Measurements from ENCODE around the gene SLC22A15.

GRCh38 chr1:116078699-116079223 lies 102.4 kb downstream of the SLC22A15 start:
- no peak for TF ChIP-seq CTCF (IDR thresholded peaks at IDR 0.05)
- no peak for TF ChIP-seq POLR2A (IDR thresholded peaks at IDR 0.05)

Measured in Peyer's patch (tissue), 4 donors.